Astrocyte (in vitro differentiated cells and primary cell): ENCODE results near the gene CCNK. TPM values are rescaled to one million over a fixed set of nuclear protein-coding genes. Genes with fewer than 3 reads are reported as not detected.

ENCODE experiments used
- DNase-seq: peaks from one replicate; pipeline ENCODE4 v3.0.0-alpha.2; 2010; ENCODE audit warnings: low read depth
- FAIRE-seq: peaks from 2 replicates; lab custom pipeline; 2011; peaks lifted over from hg19 to GRCh38; lab: Jason Lieb, UNC
- H2AFZ ChIP-seq: 2 replicates; pipeline ENCODE4 v1.6.0; 2012; ENCODE audit warnings: low read depth, low read length, inconsistent platforms
- H3K27ac ChIP-seq: 2 replicates; pipeline ENCODE4 v1.5.1; 2011; ENCODE audit warnings: low read depth, low read length, inconsistent platforms
- H3K27me3 ChIP-seq: 2 replicates; pipeline ENCODE4 v1.6.0; 2011; ENCODE audit warnings: low read length, inconsistent platforms; ENCODE audit not compliant: insufficient read depth
- H3K36me3 ChIP-seq: 2 replicates; pipeline ENCODE4 v1.5.1; 2011; ENCODE audit warnings: low read length, inconsistent platforms; ENCODE audit not compliant: insufficient read depth
- H3K4me1 ChIP-seq: 2 replicates; pipeline ENCODE4 v1.5.1; 2011; ENCODE audit warnings: low read length, inconsistent platforms; ENCODE audit not compliant: insufficient read depth
- H3K4me2 ChIP-seq: 2 replicates; pipeline ENCODE4 v1.6.0; 2012; ENCODE audit warnings: low read length, inconsistent platforms
- H3K4me3 ChIP-seq: 2 replicates; pipeline ENCODE4 v1.5.1; 2011; ENCODE audit warnings: low read depth, mild to moderate bottlenecking, low read length, inconsistent platforms; ENCODE audit not compliant: insufficient read depth
- H3K79me2 ChIP-seq: 2 replicates; pipeline ENCODE4 v1.6.0; 2012; ENCODE audit warnings: mild to moderate bottlenecking, low read length, inconsistent platforms; ENCODE audit not compliant: insufficient read depth
- H3K9ac ChIP-seq: 2 replicates; pipeline ENCODE4 v1.6.0; 2012; ENCODE audit warnings: mild to moderate bottlenecking, low read length, inconsistent platforms
- H3K9me3 ChIP-seq: 2 replicates; pipeline ENCODE4 v1.5.1; 2012; ENCODE audit warnings: low read depth, mild to moderate bottlenecking, low read length, inconsistent platforms; ENCODE audit not compliant: insufficient read depth
- H4K20me1 ChIP-seq: 2 replicates; pipeline ENCODE4 v1.6.0; 2012; ENCODE audit warnings: low read length, inconsistent platforms; ENCODE audit not compliant: insufficient read depth
- H3K27ac Mint-ChIP-seq: one replicate; pipeline ENCODE4 v1.8.0; 2021; ENCODE audit warnings: mild to moderate bottlenecking, mixed read lengths; ENCODE audit not compliant: unreplicated experiment
- H3K27me3 Mint-ChIP-seq: one replicate; pipeline ENCODE4 v1.8.0; 2021; ENCODE audit warnings: low read depth, mixed read lengths; ENCODE audit not compliant: unreplicated experiment
- H3K36me3 Mint-ChIP-seq: one replicate; pipeline ENCODE4 v1.8.0; 2021; ENCODE audit warnings: low read depth, mixed read lengths; ENCODE audit not compliant: unreplicated experiment
- H3K4me1 Mint-ChIP-seq: one replicate; pipeline ENCODE4 v1.8.0; 2021; ENCODE audit warnings: low read depth, mixed read lengths; ENCODE audit not compliant: unreplicated experiment
- H3K4me3 Mint-ChIP-seq: one replicate; pipeline ENCODE4 v1.8.0; 2021; ENCODE audit warnings: mild to moderate bottlenecking, moderate library complexity, mixed read lengths; ENCODE audit not compliant: unreplicated experiment
- H3K9me3 Mint-ChIP-seq: one replicate; pipeline ENCODE4 v1.8.0; 2021; ENCODE audit warnings: mild to moderate bottlenecking, mixed read lengths; ENCODE audit not compliant: unreplicated experiment
- CTCF ChIP-seq: IDR thresholded peaks from 2 replicates; pipeline ENCODE4 v1.5.1; 2011; ENCODE audit warnings: low read depth, mild to moderate bottlenecking, inconsistent platforms, low read length, moderate library complexity; ENCODE audit not compliant: insufficient read depth
- EZH2 ChIP-seq: IDR thresholded peaks from 2 replicates; pipeline ENCODE4 v1.6.1; 2012; ENCODE audit warnings: mild to moderate bottlenecking, low read length, inconsistent platforms; ENCODE audit not compliant: insufficient read depth
- total RNA-seq: library from RNA; stranded (reverse); gene quantifications from 2 replicates; pipeline ENCODE4 v1.2.1, GENCODE V29; 2021

CCNK gene
- total RNA-seq, 1 donor from 2014 or later = 121 TPM

- Histone ChIP-seq H3K4me3 (no peak overlapping the region), H3K9me3 (no peaks in the 10 kb centered on the region), H3K79me2 (no peaks in the 10 kb centered on the region), H3K27me3 (no peaks in the 10 kb centered on the region), H3K27ac (no peak overlapping the region), H4K20me1 (peaks cover 11% of the 10 kb centered on the region), H3K36me3 (peaks cover 11% of the 10 kb centered on the region), H3K9ac (no peak overlapping the region), H2AFZ (no peak overlapping the region), H3K4me1 (no peaks in the 10 kb centered on the region), H3K4me2 (no peak overlapping the region)
- H3K27me3 Mint-ChIP-seq = no peaks in the 10 kb centered on the region
- no peaks in the 10 kb centered on the region for H3K9me3 Mint-ChIP-seq
- no peak for TF ChIP-seq EZH2
- TF ChIP-seq CTCF = no peak
- DNase-seq = no peak
- H3K36me3 Mint-ChIP-seq = peaks cover 15% of the 10 kb centered on the region
- no peak overlapping the region for H3K4me3 Mint-ChIP-seq
- H3K27ac Mint-ChIP-seq = no peak overlapping the region
- FAIRE-seq = no peak
- H3K4me1 Mint-ChIP-seq = peaks cover 2% of the 10 kb centered on the region
These were observed 30.0 kb upstream of the CCNK start for GRCh38 chr14:99451234-99451633.

GRCh38 chr14:99452968-99453367 is 28.2 kb upstream of the CCNK start:
- Histone ChIP-seq H3K4me2 (no peak overlapping the region), H3K36me3 (peaks cover 23% of the 10 kb centered on the region), H3K4me1 (no peaks in the 10 kb centered on the region), H3K27ac (no peak overlapping the region), H3K4me3 (no peak overlapping the region), H4K20me1 (peaks cover 11% of the 10 kb centered on the region), H3K27me3 (no peaks in the 10 kb centered on the region), H3K9me3 (no peaks in the 10 kb centered on the region), H3K79me2 (no peaks in the 10 kb centered on the region), H3K9ac (no peak overlapping the region), H2AFZ (no peak overlapping the region)
- Mint-ChIP-seq H3K36me3 (peaks cover 11% of the 10 kb centered on the region), H3K27me3 (no peaks in the 10 kb centered on the region), H3K27ac (no peak overlapping the region), H3K4me1 (peaks cover 2% of the 10 kb centered on the region), H3K9me3 (no peaks in the 10 kb centered on the region), H3K4me3 (no peak overlapping the region)
- FAIRE-seq (no peak), DNase-seq (no peak)
- no peak for TF ChIP-seq EZH2
- no peak for TF ChIP-seq CTCF

- peaks cover 23% of the 10 kb centered on the region for H3K36me3 ChIP-seq
- no peak overlapping the region for H3K4me2 ChIP-seq
- peaks cover 7% of the 10 kb centered on the region for H4K20me1 ChIP-seq
- H3K9ac ChIP-seq = no peak overlapping the region
- peaks cover 5% of the 10 kb centered on the region for H3K36me3 Mint-ChIP-seq
- H3K4me1 ChIP-seq = no peaks in the 10 kb centered on the region
- FAIRE-seq = no peak
- H3K4me3 Mint-ChIP-seq = no peak overlapping the region
- H3K9me3 Mint-ChIP-seq = no peaks in the 10 kb centered on the region
- H2AFZ ChIP-seq = no peak overlapping the region
- no peaks in the 10 kb centered on the region for H3K9me3 ChIP-seq
- no peak for DNase-seq
- H3K79me2 ChIP-seq = no peaks in the 10 kb centered on the region
- no peak overlapping the region for H3K27ac Mint-ChIP-seq
- H3K4me3 ChIP-seq = no peak overlapping the region
- H3K27me3 Mint-ChIP-seq = no peaks in the 10 kb centered on the region
- H3K4me1 Mint-ChIP-seq = peaks cover 2% of the 10 kb centered on the region
- TF ChIP-seq EZH2 (no peak), CTCF (no peak)
- H3K27ac ChIP-seq = no peak overlapping the region
- H3K27me3 ChIP-seq = no peaks in the 10 kb centered on the region
These were observed 27.0 kb upstream of the CCNK start for GRCh38 chr14:99454246-99454645.
